ENCODE measurements around the gene BMPR2. TPM values are rescaled to one million over a fixed set of nuclear protein-coding genes. Genes with fewer than 3 reads are reported as not detected.
"Not testable (repeated sequence)": the region's sequence is repeated elsewhere in the genome, so short reads cannot be mapped to it uniquely, and the experiment has no call there.

BMPR2 gene
- total RNA-seq, 1 experiment from 2014 or later: 27.4 TPM

GRCh38 chr2:202503276-202503675 is 127.1 kb downstream of the BMPR2 start:
- intact Hi-C loops (cut with micrococcal nuclease); H3K27me3 Mint-ChIP-seq (ENCODE audit: insufficient read depth, unreplicated experiment); POLR2A ChIA-PET; H3K4me1 Mint-ChIP-seq (ENCODE audit: insufficient read depth, unreplicated experiment); H3K36me3 Mint-ChIP-seq (ENCODE audit: insufficient read depth, unreplicated experiment); H3K27ac Mint-ChIP-seq (ENCODE audit: low read depth, unreplicated experiment); DNase-seq (ENCODE audit: unreplicated experiment); H3K9me3 Mint-ChIP-seq (ENCODE audit: unreplicated experiment); BruUV-seq (replicated peaks); H3K4me3 Mint-ChIP-seq (ENCODE audit: unreplicated experiment): not testable (repeated sequence)
- CTCF ChIA-PET: interaction anchor here (1.0 kb wide), 1 partner anchor 11 kb away, joined by 3 read pairs; no protein-coding TSS in a partner anchor

GRCh38 chr2:202508686-202509085 is 132.6 kb downstream of the BMPR2 start:
- no peak for TF ChIP-seq CTCF (IDR thresholded peaks at IDR 0.05; ENCODE audit: unreplicated experiment)
- Mint-ChIP-seq H3K27ac (ENCODE audit: low read depth, unreplicated experiment) (peak overlapping the region; percentile 54), H3K4me1 (ENCODE audit: insufficient read depth, unreplicated experiment) (peaks cover 9% of the 10 kb centered on the region), H3K9me3 (ENCODE audit: unreplicated experiment) (no peaks in the 10 kb centered on the region), H3K4me3 (ENCODE audit: unreplicated experiment) (no peak overlapping the region), H3K36me3 (ENCODE audit: insufficient read depth, unreplicated experiment) (peaks cover 16% of the 10 kb centered on the region), H3K27me3 (ENCODE audit: insufficient read depth, unreplicated experiment) (no peaks in the 10 kb centered on the region)
- intact Hi-C loops (cut with micrococcal nuclease): no loop called here
- CTCF ChIA-PET: interaction anchor here (0.6 kb wide), 1 partner anchor 17 kb away, joined by 3 read pairs; no protein-coding TSS in a partner anchor
- BruUV-seq (replicated peaks): no TSS peak
- DNase-seq (ENCODE audit: unreplicated experiment): no peak
- POLR2A ChIA-PET: interaction anchor here (0.6 kb wide), 1 partner anchor 195 kb away, joined by 3 read pairs; no protein-coding TSS in a partner anchor

GRCh38 chr2:202510911-202511310 is 134.8 kb downstream of the BMPR2 start:
- H3K27me3 Mint-ChIP-seq (ENCODE audit: insufficient read depth, unreplicated experiment): no peaks in the 10 kb centered on the region

GRCh38 chr2:202512176-202512575 is 136.0 kb downstream of the BMPR2 start:
- no peaks in the 10 kb centered on the region for H3K9me3 Mint-ChIP-seq (ENCODE audit: unreplicated experiment)
- H3K4me3 Mint-ChIP-seq (ENCODE audit: unreplicated experiment): no peak overlapping the region
- intact Hi-C loops (cut with micrococcal nuclease): no loop called here
- no peak for TF ChIP-seq CTCF (IDR thresholded peaks at IDR 0.05; ENCODE audit: unreplicated experiment)
- peaks cover 20% of the 10 kb centered on the region for H3K36me3 Mint-ChIP-seq (ENCODE audit: insufficient read depth, unreplicated experiment)
- POLR2A ChIA-PET: interaction anchor here (0.5 to 1.3 kb wide), 2 partner anchors 168 to 687 kb away, joined by 4 read pairs; no protein-coding TSS in a partner anchor
- H3K27me3 Mint-ChIP-seq (ENCODE audit: insufficient read depth, unreplicated experiment): no peaks in the 10 kb centered on the region
- no peak overlapping the region for H3K27ac Mint-ChIP-seq (ENCODE audit: low read depth, unreplicated experiment)
- DNase-seq (ENCODE audit: unreplicated experiment): no peak
- CTCF ChIA-PET: interaction anchor here (0.6 to 0.7 kb wide), 2 partner anchors 55 to 942 kb away, joined by 3 read pairs; no protein-coding TSS in a partner anchor
- H3K4me1 Mint-ChIP-seq (ENCODE audit: insufficient read depth, unreplicated experiment): peaks cover 9% of the 10 kb centered on the region
- no TSS peak for BruUV-seq (replicated peaks)

More at GRCh38 chr2:202510911-202511310, 134.8 kb downstream of the BMPR2 start:
- no peaks in the 10 kb centered on the region for H3K9me3 Mint-ChIP-seq (ENCODE audit: unreplicated experiment)
- H3K27ac Mint-ChIP-seq (ENCODE audit: low read depth, unreplicated experiment): peak overlapping the region; percentile 21
- no TSS peak for BruUV-seq (replicated peaks)
- ChIA-PET CTCF (no interaction called here), POLR2A (no interaction called here)
- peaks cover 20% of the 10 kb centered on the region for H3K36me3 Mint-ChIP-seq (ENCODE audit: insufficient read depth, unreplicated experiment)
- TF ChIP-seq CTCF (IDR thresholded peaks at IDR 0.05; ENCODE audit: unreplicated experiment): no peak
- intact Hi-C loops (cut with micrococcal nuclease): loop anchor here (2.0 kb wide), 1 partner anchor 134 kb away; the partner anchor contains the start of gene BMPR2
- no peak overlapping the region for H3K4me3 Mint-ChIP-seq (ENCODE audit: unreplicated experiment)
- peak; percentile 71 for DNase-seq (ENCODE audit: unreplicated experiment)
- H3K4me1 Mint-ChIP-seq (ENCODE audit: insufficient read depth, unreplicated experiment): peaks cover 9% of the 10 kb centered on the region
